GM19324 (cell line): ENCODE data around the gene COX7C.
"Not testable (repeated sequence)": the region's sequence is repeated elsewhere in the genome, so short reads cannot be mapped to it uniquely, and the experiment has no call there.

ENCODE experiments used
- ATAC-seq: cut with Tn5 transposase; IDR thresholded peaks from one replicate; pipeline ENCODE4 v1.9.1; 2021; ENCODE audit warnings: mild to moderate bottlenecking, moderate library complexity; ENCODE audit not compliant: unreplicated experiment, low FRiP score

COX7C gene

GRCh38 chr5:86660771-86661170 is 43.0 kb downstream of the COX7C start:
- ATAC-seq = not testable (repeated sequence)

DNA sequence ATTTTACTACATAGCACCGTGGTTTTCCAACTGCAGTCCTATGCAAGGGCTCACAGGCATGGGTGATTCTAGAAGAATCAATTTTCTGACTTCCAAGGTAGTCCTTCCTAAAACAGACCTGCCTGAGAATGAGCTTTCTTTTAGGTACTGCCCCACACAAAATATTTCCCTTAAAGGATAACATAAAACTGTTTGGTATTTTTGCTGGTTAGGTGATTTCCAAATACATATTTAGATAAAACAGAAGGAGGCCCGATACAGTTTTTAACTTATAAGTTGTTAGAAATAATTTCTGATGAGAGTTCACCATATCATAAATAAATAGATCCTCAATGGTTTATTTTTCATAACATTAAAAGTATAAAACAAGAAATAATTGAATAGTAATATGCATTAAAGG is 46.4 kb downstream of the COX7C start:
- ATAC-seq = no peak

GRCh38 chr5:86665984-86666760 is 48.4 kb downstream of the COX7C start:
- ATAC-seq = no peak

DNA sequence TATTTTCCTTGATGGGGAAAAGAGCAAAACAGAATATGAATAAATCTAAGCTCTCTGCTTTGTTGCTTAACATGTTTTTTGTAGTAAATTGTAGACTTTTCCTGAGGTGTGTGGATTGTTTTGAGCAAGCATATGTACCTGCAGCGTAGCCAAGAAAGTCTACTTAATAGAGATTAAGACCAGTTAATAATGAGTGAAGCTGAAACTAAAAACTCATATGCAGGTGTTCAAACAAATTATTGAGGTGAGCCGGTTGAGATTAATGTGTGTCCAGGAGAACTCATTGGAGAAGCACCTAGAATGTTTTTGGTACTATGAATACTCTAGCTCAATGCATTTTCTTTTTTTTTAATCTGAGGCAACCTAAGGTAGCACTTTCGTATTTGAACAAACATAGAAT is 49.2 kb downstream of the COX7C start:
- no peak for ATAC-seq
